Stimulated activated CD4-positive, alpha-beta T cell treated with anti-CD3 and anti-CD28 coated beads, Interleukin-1b, Interleukin-23, amount 100 ng/mL, for 1 hour (primary cell): ENCODE measurements around the gene GGTLC3.
"Not testable (repeated sequence)": the region's sequence is repeated elsewhere in the genome, so short reads cannot be mapped to it uniquely, and the experiment has no call there.

ENCODE experiments used
- DNase-seq, 2 donors: peaks; one replicate each; pipeline ENCODE4 v3.0.0-alpha.2; 2020; ENCODE audit warnings: low read depth in 2 of 2

Gene GGTLC3

DNA sequence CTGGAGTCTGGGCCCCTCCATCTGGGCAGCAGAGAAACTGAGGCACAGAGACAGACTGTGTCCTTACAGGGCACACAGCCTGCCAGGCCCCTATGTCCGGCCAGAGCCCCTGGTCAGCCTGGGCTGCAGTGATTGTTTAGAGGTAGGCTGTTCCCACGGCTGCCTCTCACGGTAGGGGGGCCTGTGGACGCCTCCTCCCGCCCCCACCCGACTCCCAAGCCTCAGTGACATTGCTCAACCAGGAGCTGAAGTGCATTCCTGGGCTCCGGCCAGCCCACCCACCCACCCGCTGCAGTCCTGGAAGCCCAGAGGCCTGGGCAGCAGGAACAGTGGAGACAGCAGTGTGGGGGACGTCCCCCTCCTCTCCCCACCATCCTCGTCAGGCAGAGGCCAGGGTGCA lies 4.5 kb downstream of the GGTLC3 start:
- DNase-seq, result not testable (repeated sequence)

GRCh38 chr22:18512378-18512777 lies 5.6 kb downstream of the GGTLC3 start:
- DNase-seq, result not testable (repeated sequence)

DNA sequence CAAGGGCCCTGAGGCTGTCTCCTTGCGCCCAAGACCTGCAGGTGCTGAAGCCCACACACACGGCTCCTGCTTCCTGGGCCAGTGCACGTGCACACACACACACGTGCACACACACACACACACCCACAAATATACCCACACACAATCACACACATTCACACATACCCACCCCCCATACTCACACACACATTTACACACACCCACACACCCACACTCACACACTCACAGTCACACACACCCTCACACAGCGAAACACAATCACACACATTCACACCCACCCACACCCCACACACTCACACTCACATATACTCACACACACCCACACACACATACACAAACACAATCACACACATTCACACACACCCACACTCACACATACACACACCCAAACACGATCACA lies 6.6 kb downstream of the GGTLC3 start:
- DNase-seq, result not testable (repeated sequence)

DNA sequence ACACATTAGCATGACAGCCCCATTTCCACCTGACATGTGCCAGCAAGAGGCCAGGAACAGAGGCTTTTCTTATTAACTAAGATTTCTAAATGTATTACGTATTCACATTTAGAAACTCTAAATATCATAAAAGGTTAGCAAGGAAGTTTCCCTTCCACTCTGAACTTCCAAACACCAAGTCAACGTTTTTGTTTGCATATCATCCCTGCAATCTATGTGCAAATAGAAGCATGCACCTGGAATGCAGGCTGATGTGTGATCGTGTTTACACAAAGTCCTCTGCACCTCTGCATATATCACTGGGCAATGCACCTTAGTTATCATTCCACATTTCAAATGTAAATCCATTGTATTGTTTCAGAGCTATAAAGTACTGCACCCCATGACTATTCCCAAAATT lies 21.7 kb downstream of the GGTLC3 start:
- DNase-seq, result not testable (repeated sequence)
